HUES48 (cell line): ENCODE measurements around the gene MARCHF5.
"Not testable (repeated sequence)": the region's sequence is repeated elsewhere in the genome, so short reads cannot be mapped to it uniquely, and the experiment has no call there.

ENCODE experiments used
- H3K27ac ChIP-seq: one replicate; pipeline ENCODE4 v1.7.0; 2013; ENCODE audit warnings: low read depth, low read length, inconsistent platforms
- H3K27me3 ChIP-seq: 2 replicates; pipeline ENCODE4 v1.6.1; 2013; ENCODE audit warnings: mild to moderate bottlenecking, low read length; ENCODE audit not compliant: control insufficient read depth, insufficient read depth
- H3K36me3 ChIP-seq: 2 replicates; pipeline ENCODE4 v1.6.1; 2013; ENCODE audit warnings: low read length; ENCODE audit not compliant: control insufficient read depth, insufficient read depth
- H3K4me1 ChIP-seq: 2 replicates; pipeline ENCODE4 v1.6.1; 2013; ENCODE audit warnings: mild to moderate bottlenecking, low read length; ENCODE audit not compliant: control insufficient read depth, insufficient read depth
- H3K4me3 ChIP-seq: 2 replicates; pipeline ENCODE4 v1.5.1; 2013; ENCODE audit warnings: mild to moderate bottlenecking, low read depth, low read length
- H3K9ac ChIP-seq: 2 replicates; pipeline ENCODE4 v1.6.1; 2013; ENCODE audit warnings: mild to moderate bottlenecking, low read depth, low read length, moderate library complexity
- H3K9me3 ChIP-seq: 2 replicates; pipeline ENCODE4 v1.6.1; 2013; ENCODE audit warnings: low read length; ENCODE audit not compliant: control insufficient read depth, insufficient read depth

MARCHF5 gene

GRCh38 chr10:92347035-92347676 is 56.2 kb downstream of the MARCHF5 start:
- not testable (repeated sequence) for H3K9ac ChIP-seq, H3K27ac ChIP-seq, H3K4me3 ChIP-seq, H3K9me3 ChIP-seq, H3K4me1 ChIP-seq, H3K27me3 ChIP-seq
- H3K36me3 ChIP-seq, result peaks cover 67% of the 10 kb centered on the region

GRCh38 chr10:92350411-92350810 is 59.4 kb downstream of the MARCHF5 start:
- peaks cover 38% of the 10 kb centered on the region for H3K36me3 ChIP-seq
- no peaks in the 10 kb centered on the region for H3K9me3 ChIP-seq
- peaks cover 30% of the 10 kb centered on the region for H3K4me1 ChIP-seq
- no peak overlapping the region for H3K4me3 ChIP-seq
- no peaks in the 10 kb centered on the region for H3K27me3 ChIP-seq
- no peak overlapping the region for H3K27ac ChIP-seq
- no peak overlapping the region for H3K9ac ChIP-seq

- H3K4me1 ChIP-seq, result peaks cover 27% of the 10 kb centered on the region
- peak overlapping the region; percentile 9 for H3K27ac ChIP-seq
- H3K36me3 ChIP-seq, result peaks cover 21% of the 10 kb centered on the region
- H3K4me3 ChIP-seq, result no peak overlapping the region
- H3K9me3 ChIP-seq, result no peaks in the 10 kb centered on the region
- H3K27me3 ChIP-seq, result no peaks in the 10 kb centered on the region
- no peak overlapping the region for H3K9ac ChIP-seq
Measured at GRCh38 chr10:92354587-92354986, 63.6 kb downstream of the MARCHF5 start.

- Histone ChIP-seq H3K27me3 (no peaks in the 10 kb centered on the region), H3K4me3 (no peak overlapping the region), H3K27ac (no peak overlapping the region), H3K36me3 (peaks cover 10% of the 10 kb centered on the region), H3K4me1 (peaks cover 27% of the 10 kb centered on the region), H3K9ac (no peak overlapping the region), H3K9me3 (no peaks in the 10 kb centered on the region)
Measured at GRCh38 chr10:92356041-92356440, 65.1 kb downstream of the MARCHF5 start.

GRCh38 chr10:92363498-92363897 is 72.5 kb downstream of the MARCHF5 start:
- Histone ChIP-seq H3K36me3 (no peaks in the 10 kb centered on the region), H3K9me3 (no peaks in the 10 kb centered on the region), H3K4me3 (no peak overlapping the region), H3K4me1 (no peaks in the 10 kb centered on the region), H3K27me3 (no peaks in the 10 kb centered on the region), H3K27ac (no peak overlapping the region), H3K9ac (no peak overlapping the region)

- H3K9ac ChIP-seq, result no peak overlapping the region
- H3K4me3 ChIP-seq, result no peak overlapping the region
- H3K27me3 ChIP-seq, result no peaks in the 10 kb centered on the region
- no peaks in the 10 kb centered on the region for H3K36me3 ChIP-seq
- no peaks in the 10 kb centered on the region for H3K4me1 ChIP-seq
- H3K9me3 ChIP-seq, result no peaks in the 10 kb centered on the region
- H3K27ac ChIP-seq, result no peak overlapping the region
Measured at GRCh38 chr10:92366412-92367021, 75.5 kb downstream of the MARCHF5 start.

GRCh38 chr10:92377962-92378361 is 87.0 kb downstream of the MARCHF5 start:
- Histone ChIP-seq H3K27ac (no peak overlapping the region), H3K36me3 (no peaks in the 10 kb centered on the region), H3K9ac (no peak overlapping the region), H3K27me3 (no peaks in the 10 kb centered on the region), H3K4me1 (peaks cover 10% of the 10 kb centered on the region; the same call in 1 of the 2 replicates), H3K9me3 (no peaks in the 10 kb centered on the region), H3K4me3 (no peak overlapping the region)

- Histone ChIP-seq H3K4me1 (peaks cover 10% of the 10 kb centered on the region; the same call in 1 of the 2 replicates), H3K36me3 (no peaks in the 10 kb centered on the region), H3K9me3 (no peaks in the 10 kb centered on the region), H3K4me3 (no peak overlapping the region), H3K9ac (no peak overlapping the region), H3K27ac (peak overlapping the region; percentile 55), H3K27me3 (no peaks in the 10 kb centered on the region)
Measured at GRCh38 chr10:92381543-92381954, 90.6 kb downstream of the MARCHF5 start.

GRCh38 chr10:92382631-92383030 is 91.7 kb downstream of the MARCHF5 start:
- H3K9me3 ChIP-seq, result no peaks in the 10 kb centered on the region
- H3K9ac ChIP-seq, result no peak overlapping the region
- no peaks in the 10 kb centered on the region for H3K36me3 ChIP-seq
- H3K4me3 ChIP-seq, result no peak overlapping the region
- peaks cover 13% of the 10 kb centered on the region; the same call in 1 of the 2 replicates for H3K4me1 ChIP-seq
- H3K27ac ChIP-seq, result no peak overlapping the region
- no peaks in the 10 kb centered on the region for H3K27me3 ChIP-seq

GRCh38 chr10:92384741-92385140 is 93.8 kb downstream of the MARCHF5 start:
- Histone ChIP-seq H3K36me3 (no peaks in the 10 kb centered on the region), H3K27me3 (no peaks in the 10 kb centered on the region), H3K4me3 (no peak overlapping the region), H3K9ac (no peak overlapping the region), H3K27ac (no peak overlapping the region), H3K4me1 (peaks cover 13% of the 10 kb centered on the region; the same call in 1 of the 2 replicates), H3K9me3 (no peaks in the 10 kb centered on the region)

GRCh38 chr10:92385831-92386230 is 94.9 kb downstream of the MARCHF5 start:
- Histone ChIP-seq H3K4me1 (peaks cover 13% of the 10 kb centered on the region; the same call in 1 of the 2 replicates), H3K9ac (no peak overlapping the region), H3K9me3 (no peaks in the 10 kb centered on the region), H3K27me3 (no peaks in the 10 kb centered on the region), H3K36me3 (no peaks in the 10 kb centered on the region), H3K27ac (no peak overlapping the region), H3K4me3 (no peak overlapping the region)
